SK-N-SH treated with all-trans-retinoic acid at 6 μM for 48 hours (cell line): ENCODE results near the gene SSBP4.

Experiments used
- ARNTL ChIP-seq: fragments of 450-650 bp; formaldehyde crosslinking; IDR thresholded peaks from 2 replicates; pipeline ENCODE4 v1.5.0; 2020; ENCODE audit warnings: low read depth, mild to moderate bottlenecking, moderate library complexity, borderline replicate concordance
- GLIS3 ChIP-seq: fragments of 250-450 bp; sonication (Bioruptor Pico); IDR thresholded peaks from 2 replicates; pipeline ENCODE4 v1.5.0; 2020; ENCODE audit warnings: mild to moderate bottlenecking, moderate library complexity
- OSR1 ChIP-seq: fragments of 250-450 bp; sonication (Bioruptor Pico); IDR thresholded peaks from 2 replicates; pipeline ENCODE4 v1.8.0; 2022; ENCODE audit warnings: moderate library complexity, mild to moderate bottlenecking, inconsistent platforms
- PPARA ChIP-seq: fragments of 250-450 bp; sonication (Bioruptor Pico); IDR thresholded peaks from 2 replicates; pipeline ENCODE4 v1.5.0; 2020; ENCODE audit warnings: mild to moderate bottlenecking, borderline replicate concordance
- RARB ChIP-seq: fragments of 250-450 bp; sonication (Bioruptor Pico); IDR thresholded peaks from 2 replicates; pipeline ENCODE4 v1.8.0; 2021; ENCODE audit warnings: mild to moderate bottlenecking, moderate library complexity
- SNAI2 ChIP-seq: fragments of 250-450 bp; sonication (Bioruptor Pico); IDR thresholded peaks from 2 replicates; pipeline ENCODE4 v1.5.0; 2020; ENCODE audit warnings: mild to moderate bottlenecking, moderate library complexity
- TOX ChIP-seq: fragments of 250-450 bp; sonication (Bioruptor Pico); IDR thresholded peaks from 2 replicates; pipeline ENCODE4 v1.8.0; 2021; ENCODE audit warnings: mild to moderate bottlenecking, moderate library complexity, borderline replicate concordance
- ZC3H10 ChIP-seq: fragments of 250-450 bp; sonication (Bioruptor Pico); IDR thresholded peaks from 2 replicates; pipeline ENCODE4 v1.5.1; 2021; ENCODE audit warnings: mild to moderate bottlenecking, moderate library complexity
- ZFP3 ChIP-seq: fragments of 250-450 bp; sonication (Bioruptor Pico); IDR thresholded peaks from 2 replicates; pipeline ENCODE4 v1.5.0; 2020; ENCODE audit warnings: mild to moderate bottlenecking, moderate library complexity
- ZFP30 ChIP-seq: fragments of 450-650 bp; formaldehyde crosslinking; IDR thresholded peaks from 2 replicates; pipeline ENCODE4 v1.5.0; 2022; ENCODE audit warnings: mild to moderate bottlenecking, moderate library complexity
- TF ChIP-seq, protein P1 (sequence below): fragments of 250-450 bp; sonication (Bioruptor Pico); IDR thresholded peaks from 2 replicates; pipeline ENCODE4 v1.8.0; 2020; ENCODE audit warnings: mild to moderate bottlenecking, moderate library complexity, borderline replicate concordance
- TF ChIP-seq, protein P2 (sequence below): fragments of 250-450 bp; sonication (Bioruptor Pico); IDR thresholded peaks from 2 replicates; pipeline ENCODE4 v1.5.1; 2020; ENCODE audit warnings: low read depth, mild to moderate bottlenecking, moderate library complexity
- TF ChIP-seq, protein P3 (sequence below): fragments of 250-450 bp; sonication (Bioruptor Pico); IDR thresholded peaks from 2 replicates; pipeline ENCODE4 v1.5.1; 2021; ENCODE audit warnings: mild to moderate bottlenecking, moderate library complexity
- TF ChIP-seq, protein P4 (sequence below): fragments of 250-450 bp; sonication (Bioruptor Pico); IDR thresholded peaks from 2 replicates; pipeline ENCODE4 v1.8.0; 2021; ENCODE audit warnings: low read depth, mild to moderate bottlenecking, moderate library complexity, borderline replicate concordance

DNA sequence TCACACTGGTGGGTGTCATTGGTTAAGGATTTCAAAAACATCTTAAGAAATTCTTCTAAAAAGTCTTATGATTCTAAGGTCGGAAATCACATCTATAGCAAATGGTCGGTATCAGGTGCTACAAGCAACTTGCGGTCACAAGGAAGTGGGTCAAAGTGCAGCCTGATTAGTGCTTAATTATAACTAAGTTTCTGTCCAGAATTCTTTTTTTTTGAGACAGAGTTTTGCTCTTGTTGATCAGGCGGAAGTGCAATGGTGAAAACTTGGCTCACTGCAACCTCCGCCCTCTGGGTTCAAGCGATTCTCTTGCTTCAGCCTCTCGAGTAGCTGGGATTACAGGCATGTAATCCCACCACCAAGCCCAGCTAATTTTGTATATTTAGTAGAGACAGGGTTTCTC is 34.4 kb upstream of the SSBP4 start:
- TF ChIP-seq, protein P1, sequence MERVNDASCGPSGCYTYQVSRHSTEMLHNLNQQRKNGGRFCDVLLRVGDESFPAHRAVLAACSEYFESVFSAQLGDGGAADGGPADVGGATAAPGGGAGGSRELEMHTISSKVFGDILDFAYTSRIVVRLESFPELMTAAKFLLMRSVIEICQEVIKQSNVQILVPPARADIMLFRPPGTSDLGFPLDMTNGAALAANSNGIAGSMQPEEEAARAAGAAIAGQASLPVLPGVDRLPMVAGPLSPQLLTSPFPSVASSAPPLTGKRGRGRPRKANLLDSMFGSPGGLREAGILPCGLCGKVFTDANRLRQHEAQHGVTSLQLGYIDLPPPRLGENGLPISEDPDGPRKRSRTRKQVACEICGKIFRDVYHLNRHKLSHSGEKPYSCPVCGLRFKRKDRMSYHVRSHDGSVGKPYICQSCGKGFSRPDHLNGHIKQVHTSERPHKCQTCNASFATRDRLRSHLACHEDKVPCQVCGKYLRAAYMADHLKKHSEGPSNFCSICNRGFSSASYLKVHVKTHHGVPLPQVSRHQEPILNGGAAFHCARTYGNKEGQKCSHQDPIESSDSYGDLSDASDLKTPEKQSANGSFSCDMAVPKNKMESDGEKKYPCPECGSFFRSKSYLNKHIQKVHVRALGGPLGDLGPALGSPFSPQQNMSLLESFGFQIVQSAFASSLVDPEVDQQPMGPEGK (CRISPR knock-in tag) = no peak
- TF ChIP-seq OSR1 (no peak), ZFP3 (CRISPR knock-in tag) (no peak), RARB (CRISPR knock-in tag) (no peak), SNAI2 (no peak), GLIS3 (CRISPR knock-in tag) (no peak), ARNTL (no peak), ZC3H10 (CRISPR knock-in tag) (no peak), ZFP30 (CRISPR knock-in tag) (no peak), PPARA (CRISPR knock-in tag) (no peak), TOX (CRISPR knock-in tag) (no peak)
- TF ChIP-seq, protein P2, sequence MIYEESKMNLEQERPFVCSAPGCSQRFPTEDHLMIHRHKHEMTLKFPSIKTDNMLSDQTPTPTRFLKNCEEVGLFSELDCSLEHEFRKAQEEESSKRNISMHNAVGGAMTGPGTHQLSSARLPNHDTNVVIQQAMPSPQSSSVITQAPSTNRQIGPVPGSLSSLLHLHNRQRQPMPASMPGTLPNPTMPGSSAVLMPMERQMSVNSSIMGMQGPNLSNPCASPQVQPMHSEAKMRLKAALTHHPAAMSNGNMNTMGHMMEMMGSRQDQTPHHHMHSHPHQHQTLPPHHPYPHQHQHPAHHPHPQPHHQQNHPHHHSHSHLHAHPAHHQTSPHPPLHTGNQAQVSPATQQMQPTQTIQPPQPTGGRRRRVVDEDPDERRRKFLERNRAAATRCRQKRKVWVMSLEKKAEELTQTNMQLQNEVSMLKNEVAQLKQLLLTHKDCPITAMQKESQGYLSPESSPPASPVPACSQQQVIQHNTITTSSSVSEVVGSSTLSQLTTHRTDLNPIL (CRISPR knock-in tag) = no peak
- TF ChIP-seq, protein P3, sequence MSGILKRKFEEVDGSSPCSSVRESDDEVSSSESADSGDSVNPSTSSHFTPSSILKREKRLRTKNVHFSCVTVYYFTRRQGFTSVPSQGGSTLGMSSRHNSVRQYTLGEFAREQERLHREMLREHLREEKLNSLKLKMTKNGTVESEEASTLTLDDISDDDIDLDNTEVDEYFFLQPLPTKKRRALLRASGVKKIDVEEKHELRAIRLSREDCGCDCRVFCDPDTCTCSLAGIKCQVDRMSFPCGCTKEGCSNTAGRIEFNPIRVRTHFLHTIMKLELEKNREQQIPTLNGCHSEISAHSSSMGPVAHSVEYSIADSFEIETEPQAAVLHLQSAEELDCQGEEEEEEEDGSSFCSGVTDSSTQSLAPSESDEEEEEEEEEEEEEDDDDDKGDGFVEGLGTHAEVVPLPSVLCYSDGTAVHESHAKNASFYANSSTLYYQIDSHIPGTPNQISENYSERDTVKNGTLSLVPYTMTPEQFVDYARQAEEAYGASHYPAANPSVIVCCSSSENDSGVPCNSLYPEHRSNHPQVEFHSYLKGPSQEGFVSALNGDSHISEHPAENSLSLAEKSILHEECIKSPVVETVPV (CRISPR knock-in tag) = no peak
- TF ChIP-seq, protein P4, sequence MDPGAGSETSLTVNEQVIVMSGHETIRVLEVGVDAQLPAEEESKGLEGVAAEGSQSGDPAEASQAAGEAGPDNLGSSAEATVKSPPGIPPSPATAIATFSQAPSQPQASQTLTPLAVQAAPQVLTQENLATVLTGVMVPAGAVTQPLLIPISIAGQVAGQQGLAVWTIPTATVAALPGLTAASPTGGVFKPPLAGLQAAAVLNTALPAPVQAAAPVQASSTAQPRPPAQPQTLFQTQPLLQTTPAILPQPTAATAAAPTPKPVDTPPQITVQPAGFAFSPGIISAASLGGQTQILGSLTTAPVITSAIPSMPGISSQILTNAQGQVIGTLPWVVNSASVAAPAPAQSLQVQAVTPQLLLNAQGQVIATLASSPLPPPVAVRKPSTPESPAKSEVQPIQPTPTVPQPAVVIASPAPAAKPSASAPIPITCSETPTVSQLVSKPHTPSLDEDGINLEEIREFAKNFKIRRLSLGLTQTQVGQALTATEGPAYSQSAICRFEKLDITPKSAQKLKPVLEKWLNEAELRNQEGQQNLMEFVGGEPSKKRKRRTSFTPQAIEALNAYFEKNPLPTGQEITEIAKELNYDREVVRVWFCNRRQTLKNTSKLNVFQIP (CRISPR knock-in tag) = no peak
